Hair follicle dermal papilla cell (primary cell): ENCODE measurements around the gene MAPK1IP1L. TPM values are rescaled to one million over a fixed set of nuclear protein-coding genes. Genes with fewer than 3 reads are reported as not detected.

ENCODE experiments used
- total RNA-seq: library from RNA; depleted of rRNA; stranded (reverse); fragments of >200 nt; gene quantifications from 2 replicates; pipeline ENCODE4 v1.2.3, GENCODE V29; 2012

MAPK1IP1L gene
- 50.5 and 53.9 TPM in 2 replicates for total RNA-seq

GRCh38 chr14:55051423-55052268 lies at the start of gene MAPK1IP1L:
Gene MAPK1IP1L, plus strand, starts transcription at chr14:55051647. Its CDS starts 10,037 bp downstream, at chr14:55061684.

DNA sequence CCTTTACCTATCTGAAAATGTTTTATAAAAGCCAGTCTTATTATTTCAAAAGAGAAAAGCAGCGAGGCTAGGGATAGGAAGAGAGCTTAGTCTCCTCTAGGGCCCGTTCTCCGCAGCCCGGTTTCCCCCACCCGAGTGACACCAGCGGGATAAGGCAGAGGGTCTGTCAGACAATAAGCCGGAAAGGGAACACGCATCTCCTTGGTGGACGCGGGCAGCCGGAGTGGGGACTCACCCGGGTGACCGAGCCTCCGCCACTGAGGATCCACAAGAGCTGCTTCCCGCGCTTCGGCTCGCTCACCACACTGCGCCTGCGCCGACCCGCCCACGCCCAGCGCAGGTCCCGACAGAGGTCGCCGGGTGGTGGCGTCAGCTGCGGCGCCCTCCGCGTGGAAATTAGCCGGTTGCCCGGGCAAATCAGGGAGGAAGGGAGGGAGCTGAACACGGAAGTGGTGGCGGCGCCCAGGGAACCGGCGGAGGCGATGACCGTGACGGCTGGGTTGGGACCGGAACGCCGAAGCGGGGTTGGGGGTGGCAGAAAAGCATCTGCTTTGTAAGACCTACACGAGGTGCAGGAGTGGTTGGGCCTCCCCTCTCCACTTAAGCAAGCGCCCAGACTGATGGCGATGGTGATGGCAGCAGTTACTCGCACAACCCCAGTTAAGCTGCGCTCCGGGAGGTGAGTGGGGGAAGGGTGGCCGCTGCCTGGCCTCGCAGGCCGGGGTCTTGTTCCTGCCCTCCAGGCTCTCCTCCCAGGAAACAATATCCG lies 24.5 kb upstream of the MAPK1IP1L start, which contains the start of the genes SOCS4 and WDHD1:
SOCS4 (plus strand) TSS at position 444 of the 769 bp plus-strand sequence. CDS start 15,806 bp downstream, outside the sequence.
WDHD1 (minus strand) TSS at position 307 of the 769 bp plus-strand sequence. CDS start 312 bp downstream, outside the sequence.

Other genes with a start within 250 kb of the MAPK1IP1L start
- gene GCH1, start 148.8 kb upstream of the MAPK1IP1L start, total RNA-seq: 2.4 and 7.1 TPM in 2 replicates
- 5.2 and 5.3 TPM in 2 replicates for gene WDHD1, start 24.5 kb upstream of the MAPK1IP1L start, total RNA-seq
- gene SOCS4, start 24.4 kb upstream of the MAPK1IP1L start, total RNA-seq: 21.1 TPM in 2 replicates
- gene LGALS3, start 77.6 kb downstream of the MAPK1IP1L start, total RNA-seq: 311 and 386 TPM in 2 replicates
- gene DLGAP5, start 139.9 kb downstream of the MAPK1IP1L start, total RNA-seq: 3.1 and 4.0 TPM in 2 replicates
- gene FBXO34, start 219.8 kb downstream of the MAPK1IP1L start, total RNA-seq: 25.6 and 30.0 TPM in 2 replicates